HG03378 (cell line): ENCODE measurements around the gene UCK1.

Experiments used
- ATAC-seq: cut with Tn5 transposase; IDR thresholded peaks from one replicate; pipeline ENCODE4 v1.9.1; 2021; ENCODE audit warnings: mild to moderate bottlenecking, moderate library complexity; ENCODE audit not compliant: unreplicated experiment

The UCK1 gene

DNA sequence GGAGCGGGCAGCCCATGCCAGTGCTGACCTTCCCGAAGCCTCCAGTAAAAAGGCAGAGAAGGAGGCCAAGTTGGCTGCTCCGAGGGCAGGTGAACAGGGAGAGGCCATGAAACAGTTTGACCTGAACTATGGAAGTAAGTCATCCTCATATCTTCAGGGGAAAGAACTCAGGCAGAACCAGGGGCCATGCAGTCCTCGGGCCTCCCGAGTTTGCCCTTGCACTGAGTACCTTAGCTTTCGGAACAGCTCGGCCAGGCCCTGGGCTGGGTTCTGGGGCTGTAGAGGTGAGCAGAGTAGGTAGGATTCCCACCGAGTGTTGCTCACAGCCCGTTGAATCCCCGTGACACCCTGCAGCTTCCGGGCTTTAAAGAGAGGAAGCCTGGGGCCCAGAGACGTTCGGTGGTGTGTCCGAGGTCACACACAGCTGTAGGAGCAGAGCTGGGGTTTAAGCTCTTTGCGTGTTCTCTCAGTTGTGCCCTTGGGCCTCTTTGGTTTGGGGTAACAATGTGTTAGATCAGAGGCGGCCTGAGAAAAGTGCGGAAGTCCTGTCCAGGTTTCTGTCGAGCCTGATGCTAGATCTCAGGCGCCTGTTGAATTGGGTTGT is 53.1 kb downstream of the UCK1 start:
- ATAC-seq, result no peak

DNA sequence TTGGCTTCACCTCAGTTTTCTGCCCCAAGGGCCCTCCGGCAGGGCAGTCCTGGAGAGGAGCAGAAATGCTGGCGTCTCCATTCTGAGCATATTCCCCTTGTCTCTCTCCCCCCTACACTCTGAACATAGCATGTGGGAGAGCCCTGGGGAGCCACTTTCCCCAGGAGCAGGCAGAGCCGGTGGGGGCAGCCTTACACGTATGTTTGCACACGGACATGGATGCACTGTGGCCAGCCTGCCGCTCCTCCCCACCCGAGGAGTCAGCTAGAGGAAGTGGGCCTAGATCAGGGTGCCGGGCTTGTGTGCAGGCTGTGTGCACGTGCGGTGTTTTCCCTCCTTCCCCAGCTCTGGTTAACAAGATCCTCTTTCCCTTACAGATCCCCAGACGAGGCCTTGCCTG is 53.7 kb downstream of the UCK1 start:
- no peak for ATAC-seq

DNA sequence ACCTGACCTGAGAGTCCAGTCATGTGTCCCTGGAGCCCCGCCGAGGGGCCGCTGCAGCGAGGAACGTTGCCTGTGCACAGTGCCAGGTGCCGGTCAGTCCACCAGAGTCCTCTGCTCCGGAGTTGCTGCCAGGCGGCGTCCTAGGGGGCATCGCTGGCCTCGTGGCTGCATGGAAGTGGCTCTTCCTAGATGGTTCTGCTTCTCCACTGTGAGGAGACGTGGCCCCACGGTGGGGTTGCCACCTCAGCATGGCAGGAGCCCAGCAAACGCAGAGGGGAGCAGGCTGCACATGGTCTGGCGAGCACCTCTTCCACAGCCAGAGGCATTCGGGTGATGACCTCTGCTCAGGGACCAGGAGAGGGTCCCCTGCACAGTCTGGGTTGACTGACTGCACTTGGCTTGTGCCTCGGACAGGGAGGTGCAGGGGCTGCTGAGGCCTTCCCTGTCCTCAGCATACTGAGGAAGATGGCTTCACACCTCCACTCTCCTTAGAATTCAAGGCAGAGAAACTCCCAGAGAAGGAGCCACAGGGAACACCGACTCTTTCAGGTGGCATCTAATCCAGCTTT is 54.2 kb downstream of the UCK1 start:
- ATAC-seq, result no peak

DNA sequence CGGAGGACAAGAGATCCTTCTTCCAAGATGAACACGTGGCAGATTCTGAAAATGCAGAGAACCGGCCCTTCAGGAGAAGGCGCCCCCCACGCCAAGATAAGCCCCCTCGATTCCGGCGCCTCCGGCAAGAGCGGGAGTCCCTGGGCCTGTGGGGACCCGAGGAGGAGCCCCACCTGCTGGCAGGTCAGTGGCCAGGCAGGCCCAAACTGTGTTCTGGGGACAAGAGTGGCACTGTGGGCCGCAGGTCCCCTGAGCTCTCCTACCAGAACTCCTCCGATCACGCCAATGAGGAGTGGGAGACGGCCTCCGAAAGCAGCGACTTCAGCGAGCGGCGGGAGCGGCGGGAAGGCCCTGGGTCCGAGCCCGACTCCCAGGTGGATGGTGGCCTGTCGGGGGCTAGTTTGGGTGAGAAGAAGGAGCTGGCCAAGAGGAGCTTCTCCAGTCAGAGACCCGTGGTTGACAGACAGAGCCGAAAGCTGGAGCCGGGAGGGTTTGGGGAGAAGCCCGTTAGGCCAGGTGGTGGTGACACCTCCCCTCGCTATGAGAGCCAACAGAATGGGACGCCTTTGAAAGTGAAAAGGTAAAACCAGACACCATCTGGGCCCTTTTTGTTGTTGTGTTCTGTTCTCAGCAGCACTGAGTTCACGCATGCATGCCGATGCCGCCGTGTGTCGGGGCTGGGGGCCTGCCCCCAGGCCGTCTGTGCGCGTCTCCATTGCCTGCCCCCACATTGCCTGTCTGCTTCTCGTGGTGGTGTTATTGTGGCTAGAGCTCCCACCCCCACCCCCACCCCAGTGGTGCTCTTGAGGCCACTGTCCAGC is 54.9 kb downstream of the UCK1 start:
- ATAC-seq, result no peak

DNA sequence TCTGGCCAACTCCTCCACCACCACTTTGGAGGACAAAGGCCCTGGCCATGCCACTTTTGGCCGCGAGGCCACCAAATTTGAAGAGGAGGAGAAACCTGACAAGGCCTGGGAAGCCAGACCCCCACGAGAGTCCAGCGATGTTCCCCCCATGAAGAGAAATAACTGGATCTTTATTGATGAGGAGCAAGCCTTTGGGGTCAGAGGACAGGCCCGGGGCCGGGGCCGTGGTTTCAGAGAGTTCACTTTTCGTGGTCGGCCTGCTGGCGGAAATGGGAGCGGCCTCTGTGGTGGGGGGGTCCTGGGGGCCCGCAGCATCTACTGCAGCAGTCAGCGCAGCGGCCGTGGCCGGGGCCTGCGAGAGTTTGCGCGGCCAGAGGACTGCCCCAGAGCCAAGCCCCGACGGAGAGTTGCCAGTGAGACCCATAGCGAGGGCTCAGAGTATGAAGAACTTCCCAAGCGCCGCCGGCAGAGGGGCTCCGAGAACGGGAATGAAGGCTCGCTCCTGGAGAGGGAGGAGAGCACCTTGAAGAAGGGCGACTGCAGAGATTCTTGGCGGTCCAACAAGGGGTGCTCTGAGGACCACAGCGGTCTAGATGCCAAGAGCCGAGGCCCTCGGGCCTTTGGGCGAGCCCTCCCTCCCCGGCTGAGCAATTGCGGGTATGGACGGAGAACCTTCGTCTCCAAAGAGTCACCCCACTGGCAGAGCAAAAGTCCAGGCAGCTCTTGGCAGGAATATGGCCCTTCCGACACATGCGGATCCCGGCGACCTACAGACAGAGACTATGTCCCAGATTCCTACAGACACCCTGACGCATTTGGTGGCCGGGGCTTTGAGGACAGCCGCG is 55.7 kb downstream of the UCK1 start:
- ATAC-seq, result no peak

DNA sequence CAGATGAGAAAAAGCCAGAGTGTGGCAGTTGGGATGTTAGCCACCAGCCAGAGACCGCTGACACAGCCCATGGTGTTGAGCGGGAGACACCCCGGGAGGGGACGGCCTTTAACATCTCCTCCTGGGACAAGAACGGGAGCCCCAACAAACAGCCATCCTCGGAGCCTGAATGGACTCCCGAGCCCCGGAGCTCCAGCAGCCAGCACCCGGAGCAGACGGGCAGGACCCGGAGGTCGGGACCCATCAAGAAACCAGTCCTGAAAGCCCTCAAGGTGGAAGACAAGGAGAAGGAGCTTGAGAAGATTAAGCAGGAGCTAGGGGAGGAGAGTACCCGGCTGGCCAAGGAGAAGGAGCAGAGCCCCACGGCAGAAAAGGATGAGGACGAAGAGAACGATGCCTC is 56.4 kb downstream of the UCK1 start:
- no peak for ATAC-seq

DNA sequence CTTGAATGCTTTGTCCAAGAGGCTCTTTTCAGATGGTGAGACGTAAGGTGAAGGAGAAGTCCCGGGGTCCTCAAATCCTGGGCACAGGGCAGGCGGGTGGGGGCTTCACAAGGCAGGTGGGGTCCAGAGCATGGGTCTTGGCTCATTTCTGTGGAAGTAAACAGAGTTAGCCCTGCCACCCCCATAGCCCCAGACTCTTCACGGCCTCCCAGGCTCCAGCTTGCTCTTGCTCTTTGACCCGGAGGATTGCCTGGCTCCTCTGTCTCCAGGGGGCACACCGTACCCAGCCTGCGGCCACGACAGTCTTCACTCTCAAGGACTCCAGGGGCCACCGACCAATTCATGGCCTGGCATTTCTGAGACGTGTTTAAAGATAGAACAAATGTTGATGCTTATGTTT is 57.2 kb downstream of the UCK1 start:
- ATAC-seq, result no peak
